ENCODE measurements around the gene MAML2.

Gene MAML2

GRCh38 chr11:96232132-96232531 lies 110.9 kb downstream of the MAML2 start:
- no peak for DNase-seq

GRCh38 chr11:96230686-96231085 lies 112.3 kb downstream of the MAML2 start:
- DNase-seq, result no peak

- no peak for DNase-seq
Measured at GRCh38 chr11:96229354-96229977, 113.5 kb downstream of the MAML2 start.

DNA sequence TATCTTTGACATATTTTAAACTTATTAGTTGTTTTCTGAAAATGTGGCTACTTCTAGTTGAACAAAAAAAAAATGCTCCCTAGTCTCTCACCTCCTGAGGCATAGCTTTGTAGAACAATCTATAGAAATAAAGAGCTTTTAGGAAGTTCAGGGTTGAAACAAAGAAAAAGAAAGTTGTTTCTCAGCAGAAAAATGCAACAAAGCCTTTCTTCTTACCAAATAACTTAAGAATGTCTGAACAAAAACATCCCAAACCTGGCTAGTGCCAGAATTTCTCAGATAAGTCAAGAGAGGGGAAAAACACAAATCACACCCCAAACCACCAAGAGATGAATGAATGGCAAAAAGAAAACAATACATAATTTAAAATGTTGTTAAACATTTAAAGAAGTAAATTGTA lies 114.1 kb downstream of the MAML2 start:
- DNase-seq, result no peak

DNA sequence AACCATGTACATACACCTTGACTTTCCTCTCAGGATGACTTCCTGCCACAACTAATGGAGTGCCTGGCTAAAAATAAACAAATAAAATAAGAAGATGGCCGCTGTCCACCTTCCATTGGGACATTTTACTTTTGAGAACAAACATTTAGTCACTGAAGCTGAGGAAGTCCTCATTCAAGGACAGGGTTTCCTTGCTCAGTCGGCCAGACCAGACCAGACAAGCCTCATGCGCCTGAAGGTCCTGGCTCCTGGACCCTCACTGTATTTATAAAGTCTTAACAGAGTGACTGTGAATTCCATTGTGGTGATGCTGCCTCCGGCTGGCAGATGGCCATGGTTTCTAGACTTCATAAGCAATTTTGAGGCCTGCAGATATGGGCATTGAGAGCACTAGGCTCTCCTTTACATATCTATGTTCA lies 114.5 kb downstream of the MAML2 start:
- DNase-seq, result no peak

GRCh38 chr11:96227244-96227643 lies 115.8 kb downstream of the MAML2 start:
- DNase-seq, result no peak

DNA sequence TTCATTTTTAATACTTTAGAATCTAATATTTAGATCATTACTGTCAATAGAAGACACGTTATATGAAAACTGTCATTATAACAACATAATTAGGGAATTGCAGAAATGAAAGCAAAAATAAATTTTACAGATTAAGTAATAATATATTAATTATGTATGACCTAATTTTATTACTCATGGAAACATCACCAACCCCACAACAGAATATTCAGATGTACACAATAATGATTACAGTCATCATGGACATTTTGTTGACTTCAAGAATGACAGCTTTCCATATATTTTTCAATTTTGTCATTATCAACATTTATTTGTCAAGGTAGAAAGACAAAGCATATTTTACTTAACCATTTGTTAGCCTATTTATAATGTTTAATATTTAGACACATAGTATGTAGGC lies 119.9 kb downstream of the MAML2 start:
- DNase-seq, result no peak

GRCh38 chr11:96222102-96222501 lies 120.9 kb downstream of the MAML2 start:
- DNase-seq, result no peak

DNA sequence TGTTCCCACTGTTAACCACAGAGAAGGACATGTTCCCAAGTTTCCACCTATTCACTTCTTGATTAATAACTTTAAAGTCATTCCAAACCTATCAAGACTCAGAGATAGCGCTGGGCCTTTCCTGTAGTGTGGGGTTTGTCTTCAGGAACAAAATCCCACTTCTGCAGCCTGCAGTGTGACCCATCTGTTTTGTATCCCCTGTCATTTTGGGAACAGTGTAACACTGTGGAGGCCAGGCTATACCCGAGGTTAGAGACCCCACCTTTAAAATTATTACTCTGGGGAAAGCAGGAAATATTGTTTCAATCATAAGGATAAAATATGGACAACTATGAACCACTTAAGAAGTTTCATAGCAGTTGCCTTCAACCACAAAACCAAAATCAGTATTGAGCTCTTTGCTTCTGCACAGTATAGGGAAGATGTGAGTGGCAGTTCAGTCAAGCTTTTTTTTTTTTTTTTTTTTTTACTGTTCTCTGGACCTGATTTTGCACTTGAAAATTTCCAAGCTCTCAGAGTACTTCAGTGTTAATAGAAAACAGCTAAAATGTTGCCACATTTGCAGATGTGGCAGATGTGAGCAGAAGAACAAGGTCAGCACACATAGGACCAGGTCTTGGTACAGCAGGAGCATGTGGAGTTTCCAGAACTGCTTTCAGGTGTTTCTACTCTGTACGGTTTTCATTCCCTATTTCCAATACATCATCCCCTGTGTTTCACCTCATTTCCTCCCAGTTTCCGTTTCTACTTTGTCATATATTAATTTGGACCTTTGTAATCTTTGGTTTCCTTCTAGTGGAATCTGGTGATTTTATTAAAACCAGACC lies 121.5 kb downstream of the MAML2 start:
- DNase-seq, result no peak

- no peak for DNase-seq
Measured at GRCh38 chr11:96219981-96220623, 122.9 kb downstream of the MAML2 start.

- DNase-seq, result no peak
Measured at GRCh38 chr11:96218901-96219300, 124.1 kb downstream of the MAML2 start.

DNA sequence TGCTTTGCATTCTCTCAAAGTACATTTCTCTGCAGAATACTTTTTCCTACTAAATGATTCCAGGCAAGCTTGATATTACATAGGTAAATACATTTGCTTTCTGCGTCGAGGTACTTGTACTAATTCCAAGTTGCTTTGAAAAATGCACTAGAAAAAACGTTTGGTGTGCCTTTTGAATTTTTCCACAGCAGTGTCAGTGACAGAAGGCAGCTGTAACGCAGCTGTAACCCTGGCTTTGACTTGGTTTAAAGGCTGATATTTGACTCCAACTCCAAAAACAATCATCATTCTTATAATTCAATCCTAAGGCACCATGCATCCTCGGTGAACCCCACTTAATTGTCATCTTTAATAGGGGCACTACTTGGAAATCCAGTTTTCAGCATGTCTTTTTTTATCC lies 125.0 kb downstream of the MAML2 start:
- DNase-seq, result no peak

DNA sequence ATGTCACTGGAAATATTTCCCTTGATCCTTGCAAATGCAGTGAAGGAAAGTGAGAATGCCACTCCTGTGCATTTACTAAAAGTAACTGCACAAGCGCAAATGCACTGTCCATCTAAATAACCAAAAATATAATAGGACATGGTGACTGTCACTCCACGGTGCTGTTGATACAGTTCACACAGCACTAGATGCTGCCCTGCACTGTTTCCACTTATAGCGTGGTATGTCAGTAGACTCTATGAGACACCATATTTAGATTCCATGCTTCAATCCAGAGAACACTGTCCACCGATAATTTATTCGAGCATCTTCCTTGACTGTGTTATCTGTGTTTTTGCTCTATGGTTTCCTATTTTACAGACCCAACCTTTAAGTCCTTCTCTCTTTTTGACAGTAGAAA lies 125.8 kb downstream of the MAML2 start:
- DNase-seq, result no peak

DNA sequence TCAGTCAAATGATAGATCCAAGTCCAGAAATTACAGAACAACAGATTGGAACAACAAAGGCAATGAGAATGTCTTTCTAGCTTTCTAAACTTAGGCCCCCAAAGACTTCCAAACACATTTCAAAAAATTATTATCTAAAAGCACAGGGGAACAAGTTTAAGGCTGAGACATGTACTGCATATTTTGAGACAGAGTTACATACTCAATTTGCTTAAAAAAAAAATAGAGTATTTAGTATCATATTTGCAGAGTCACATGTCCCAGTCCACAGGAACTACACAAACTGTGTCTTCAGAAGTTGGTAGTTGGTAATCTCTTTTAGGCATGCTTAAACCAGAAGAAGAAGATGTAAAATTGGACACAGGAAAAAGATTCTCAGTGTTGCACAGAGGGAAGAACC lies 127.2 kb downstream of the MAML2 start:
- no peak for DNase-seq

- DNase-seq, result no peak
Measured at GRCh38 chr11:96215110-96215782, 127.7 kb downstream of the MAML2 start.

DNA sequence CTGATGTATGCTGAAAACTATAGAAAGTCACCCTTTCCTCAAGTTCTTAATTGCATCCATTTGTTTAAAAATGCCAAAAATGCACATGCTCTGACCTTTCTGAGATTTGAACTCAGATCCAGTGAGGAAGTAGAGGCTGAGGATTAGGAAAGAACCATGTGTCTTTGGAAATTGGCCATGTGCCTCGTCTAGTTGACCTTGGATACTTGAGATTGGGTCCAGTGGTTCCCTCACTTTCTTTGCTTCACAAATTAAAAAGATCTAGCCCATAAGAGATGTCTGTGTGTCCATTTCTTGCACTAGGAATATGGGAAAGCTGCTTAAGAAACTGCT lies 128.3 kb downstream of the MAML2 start:
- DNase-seq, result no peak

DNA sequence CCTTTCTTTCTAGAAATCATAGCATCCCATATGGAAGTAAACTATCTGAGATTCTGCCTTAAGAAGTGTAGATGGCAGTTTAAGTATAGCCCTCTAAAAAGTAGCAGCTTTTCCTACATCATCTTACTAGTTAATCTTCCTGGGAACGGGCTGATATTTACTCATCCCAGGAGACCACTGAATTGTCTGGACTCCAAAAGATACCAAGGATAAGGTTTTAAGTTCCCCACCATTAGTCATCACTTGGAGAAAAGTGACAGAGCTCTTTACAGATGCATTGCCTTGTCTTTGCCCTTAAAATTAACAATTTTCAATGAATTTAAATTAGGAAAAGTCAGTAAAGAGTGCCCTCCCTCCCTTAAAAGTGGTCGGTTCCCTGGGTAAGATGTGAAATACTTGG lies 129.5 kb downstream of the MAML2 start:
- DNase-seq, result no peak

GRCh38 chr11:96211436-96211835 lies 131.6 kb downstream of the MAML2 start:
- DNase-seq, result no peak

DNA sequence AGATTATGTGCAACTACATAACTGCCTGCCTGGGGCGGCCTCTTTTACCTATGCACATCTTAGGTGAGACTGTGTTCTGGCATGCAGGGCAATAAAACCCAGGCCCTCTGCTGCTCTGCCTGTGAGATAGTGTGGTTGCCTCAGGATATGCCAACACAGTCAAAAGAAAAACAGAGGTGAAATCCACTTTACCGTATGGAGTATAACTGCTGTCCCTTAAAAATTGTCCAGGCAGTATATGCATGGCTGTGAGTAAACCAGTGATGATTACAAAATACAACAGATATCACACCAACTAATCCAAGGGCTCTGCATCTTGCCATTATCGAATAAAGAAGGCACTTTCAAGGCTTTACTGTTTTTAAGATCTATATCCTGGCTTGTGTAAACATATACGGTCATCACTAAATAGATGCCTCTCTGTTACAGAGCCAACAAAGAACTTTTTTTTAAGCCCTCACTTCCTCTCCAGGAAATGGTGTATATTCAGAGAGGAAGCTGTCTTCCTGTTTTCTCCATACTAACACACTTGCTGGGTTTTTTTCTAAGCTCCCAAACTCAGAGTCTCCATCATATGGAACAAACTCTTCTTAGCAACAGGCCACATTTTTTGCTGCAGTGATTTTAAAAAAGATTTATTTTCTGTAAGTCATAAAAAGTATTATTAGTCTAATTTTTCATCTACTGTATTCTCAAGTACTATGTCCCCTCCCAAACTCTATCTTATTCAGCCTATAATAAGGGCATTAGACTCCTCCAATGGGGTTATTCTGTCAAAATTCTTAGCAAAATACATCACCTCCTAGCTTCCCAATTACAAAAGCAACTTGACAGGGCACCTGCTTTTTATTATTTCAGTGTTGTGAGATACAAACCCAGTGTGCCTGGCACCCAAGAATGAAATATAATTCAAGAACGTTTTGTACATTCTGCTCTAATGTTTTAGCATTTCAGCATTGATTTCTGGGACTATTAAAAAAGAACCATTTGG lies 135.2 kb downstream of the MAML2 start:
- DNase-seq, result no peak

DNA sequence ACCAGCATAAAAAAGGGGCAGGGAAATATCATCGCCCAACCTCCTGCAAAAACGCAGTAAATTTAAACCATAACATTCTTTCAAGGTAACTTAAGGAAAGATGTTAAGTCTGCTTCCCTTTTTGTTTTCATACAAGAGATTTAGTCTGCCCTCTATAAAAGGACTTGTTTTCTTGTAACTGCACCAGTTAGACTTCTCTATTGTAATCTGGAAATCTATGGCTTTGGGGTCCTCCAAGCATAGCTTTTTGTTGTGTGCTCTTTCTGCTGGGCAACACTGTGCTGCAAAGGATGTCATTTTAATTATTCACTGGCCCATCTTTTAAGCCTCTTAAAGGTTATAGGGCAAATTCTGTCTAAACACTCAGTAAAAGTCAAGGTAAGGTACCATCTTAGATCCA lies 136.0 kb downstream of the MAML2 start:
- DNase-seq, result no peak

GRCh38 chr11:96205460-96205809 lies 137.6 kb downstream of the MAML2 start:
- no peak for DNase-seq

- DNase-seq, result no peak
Measured at GRCh38 chr11:96204721-96205459, 138.1 kb downstream of the MAML2 start.

All from effector CD8-positive, alpha-beta T cell (primary cell).